HepG2 (cell line): Measurements from ENCODE around the gene NAT14. TPM values are rescaled to one million over a fixed set of nuclear protein-coding genes. Genes with fewer than 3 reads are reported as not detected.

ENCODE experiments used
- ELF3 ChIP-seq: IDR thresholded peaks from 2 replicates; pipeline ENCODE4 v1.6.1; 2016; ENCODE audit warnings: missing genetic modification reagents, missing compliant biosample characterization
- HHEX ChIP-seq: IDR thresholded peaks from 2 replicates; pipeline ENCODE4 v1.6.1; 2016; ENCODE audit warnings: control low read depth
- JARID2 ChIP-seq: sonication (generic); formaldehyde crosslinking; IDR thresholded peaks from 2 replicates; pipeline ENCODE4 v1.8.1; 2023; ENCODE audit warnings: missing genetic modification reagents, inconsistent platforms; ENCODE audit not compliant: insufficient replicate concordance
- KLF6 ChIP-seq: IDR thresholded peaks from 2 replicates; pipeline ENCODE4 v1.8.0; 2016; ENCODE audit warnings: missing biosample characterization, missing genetic modification reagents
- NFRKB ChIP-seq: fragments of 450-650 bp; IDR thresholded peaks from 2 replicates; pipeline ENCODE4 v1.6.1; 2017
- NR2C2 ChIP-seq: sonication (generic); formaldehyde crosslinking; IDR thresholded peaks from 2 replicates; pipeline ENCODE4 v1.4.0; 2020; ENCODE audit warnings: missing genetic modification reagents, mild to moderate bottlenecking, moderate library complexity, borderline replicate concordance
- RNF219 ChIP-seq: sonication (generic); formaldehyde crosslinking; IDR thresholded peaks from 2 replicates; pipeline ENCODE4 v1.5.0; 2020; ENCODE audit warnings: mild to moderate bottlenecking, missing genetic modification reagents
- TEAD3 ChIP-seq: optimal IDR thresholded peaks from 2 replicates; pipeline ENCODE3; 2016; ENCODE audit warnings: borderline replicate concordance
- ZMAT3 ChIP-seq: sonication (generic); formaldehyde crosslinking; conservative IDR thresholded peaks from 2 replicates; pipeline ENCODE4 v1.7.0; 2021; ENCODE audit warnings: missing genetic modification reagents
- ZNF563 ChIP-seq: sonication (generic); formaldehyde crosslinking; IDR thresholded peaks from 2 replicates; pipeline ENCODE4 v1.8.0; 2022; ENCODE audit warnings: mild to moderate bottlenecking, moderate library complexity, missing genetic modification reagents
- ZNF577 ChIP-seq: sonication (generic); formaldehyde crosslinking; IDR thresholded peaks from 2 replicates; pipeline ENCODE4 v1.4.0; 2020; ENCODE audit warnings: mild to moderate bottlenecking, low read depth, missing genetic modification reagents, borderline replicate concordance
- ZNF687 ChIP-seq: sonication (generic); formaldehyde crosslinking; IDR thresholded peaks from 2 replicates; pipeline ENCODE4 v1.5.1; 2020; ENCODE audit warnings: mild to moderate bottlenecking, missing genetic modification reagents, moderate library complexity
- ZNF775 ChIP-seq: sonication (generic); formaldehyde crosslinking; IDR thresholded peaks from 2 replicates; pipeline ENCODE4 v1.4.0; 2020; ENCODE audit warnings: missing genetic modification reagents, mild to moderate bottlenecking, moderate library complexity, borderline replicate concordance
- polyA plus RNA-seq, 8 experiments: library from polyadenylated mRNA; depleted of rRNA in 3 of 8; stranded (reverse) in 7 of 8; unstranded in 1 of 8; fragments of >200 nt; fragmentation: Illumina TruSeq in 4 of 8; extraction: Trizol in 4 of 8; gene quantifications; 2 replicates each; pipeline versions ENCODE4 v1.2.1 to v1.2.3, GENCODE V29; 2011 to 2016; ENCODE audit warnings: low read depth in 4 of 8, missing spikeins in 1 of 8, mixed read lengths in 1 of 8; ENCODE audit not compliant: insufficient read depth in 1 of 8
- total RNA-seq, 5 experiments: library from RNA; depleted of rRNA; stranded (reverse); fragments of >200 nt; fragmentation: Illumina TruSeq; extraction: Trizol; gene quantifications; 2 replicates each; pipeline ENCODE4 v1.2.3, GENCODE V29; 2016; ENCODE audit warnings: low read depth in 1 of 5
- TF ChIP-seq, protein P1 (sequence below), 2 experiments: sonication (generic) in 1 of 2; formaldehyde crosslinking in 1 of 2; IDR thresholded peaks; 2 replicates each; pipeline versions ENCODE4 v1.4.0 to v1.6.1; 2016 to 2020; ENCODE audit warnings: borderline replicate concordance in 1 of 2, low read depth in 1 of 2, mild to moderate bottlenecking in 1 of 2, missing genetic modification reagents in 1 of 2
- TF ChIP-seq, protein P2 (sequence below): sonication (generic); formaldehyde crosslinking; IDR thresholded peaks from 2 replicates; pipeline ENCODE4 v1.4.0; 2020; ENCODE audit warnings: missing genetic modification reagents

NAT14 gene
- total and polyA plus RNA-seq, 2 of the 13 experiments (the other 11 are each of a cell fraction or from before 2014, with no cell fraction given): 20.7 to 22.3 TPM

GRCh38 chr19:55461259-55461973, 23.6 kb upstream of the NAT14 start, which contains the start of gene ISOC2 (continued):
- peak; percentile 85 for TF ChIP-seq ZNF687 (CRISPR knock-in tag)
- no peak for TF ChIP-seq NFRKB
- peak; percentile 78; the same call in 1 of the 2 replicates for TF ChIP-seq ZMAT3 (CRISPR knock-in tag)
- no peak for TF ChIP-seq ZNF775 (CRISPR knock-in tag)
- TF ChIP-seq JARID2 (CRISPR knock-in tag): peak; percentile 86
- peak; percentile 40; the same call in 1 of the 2 replicates for TF ChIP-seq NR2C2
- no peak for TF ChIP-seq HHEX (CRISPR knock-in tag)
- TF ChIP-seq, protein P1, sequence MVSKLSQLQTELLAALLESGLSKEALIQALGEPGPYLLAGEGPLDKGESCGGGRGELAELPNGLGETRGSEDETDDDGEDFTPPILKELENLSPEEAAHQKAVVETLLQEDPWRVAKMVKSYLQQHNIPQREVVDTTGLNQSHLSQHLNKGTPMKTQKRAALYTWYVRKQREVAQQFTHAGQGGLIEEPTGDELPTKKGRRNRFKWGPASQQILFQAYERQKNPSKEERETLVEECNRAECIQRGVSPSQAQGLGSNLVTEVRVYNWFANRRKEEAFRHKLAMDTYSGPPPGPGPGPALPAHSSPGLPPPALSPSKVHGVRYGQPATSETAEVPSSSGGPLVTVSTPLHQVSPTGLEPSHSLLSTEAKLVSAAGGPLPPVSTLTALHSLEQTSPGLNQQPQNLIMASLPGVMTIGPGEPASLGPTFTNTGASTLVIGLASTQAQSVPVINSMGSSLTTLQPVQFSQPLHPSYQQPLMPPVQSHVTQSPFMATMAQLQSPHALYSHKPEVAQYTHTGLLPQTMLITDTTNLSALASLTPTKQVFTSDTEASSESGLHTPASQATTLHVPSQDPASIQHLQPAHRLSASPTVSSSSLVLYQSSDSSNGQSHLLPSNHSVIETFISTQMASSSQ (IDR thresholded peaks at IDR 0.05; ENCODE audit: low read depth): peak; percentile 60; the same call in 1 of the 2 replicates
- TF ChIP-seq, protein P1 (CRISPR knock-in tag; IDR thresholded peaks at IDR 0.05; ENCODE audit: borderline replicate concordance): peak; percentile 64; the same call in 1 of the 2 replicates
- no peak for TF ChIP-seq ZNF577
- TF ChIP-seq ELF3 (CRISPR knock-in tag): peak; percentile 52
- TF ChIP-seq TEAD3 (CRISPR knock-in tag): no peak
- TF ChIP-seq KLF6: peak; percentile 33; the same call in 1 of the 2 replicates
- peak; percentile 75; the same call in 1 of the 2 replicates for TF ChIP-seq ZNF563 (CRISPR knock-in tag)
- TF ChIP-seq RNF219 (CRISPR knock-in tag): no peak
- TF ChIP-seq, protein P2, sequence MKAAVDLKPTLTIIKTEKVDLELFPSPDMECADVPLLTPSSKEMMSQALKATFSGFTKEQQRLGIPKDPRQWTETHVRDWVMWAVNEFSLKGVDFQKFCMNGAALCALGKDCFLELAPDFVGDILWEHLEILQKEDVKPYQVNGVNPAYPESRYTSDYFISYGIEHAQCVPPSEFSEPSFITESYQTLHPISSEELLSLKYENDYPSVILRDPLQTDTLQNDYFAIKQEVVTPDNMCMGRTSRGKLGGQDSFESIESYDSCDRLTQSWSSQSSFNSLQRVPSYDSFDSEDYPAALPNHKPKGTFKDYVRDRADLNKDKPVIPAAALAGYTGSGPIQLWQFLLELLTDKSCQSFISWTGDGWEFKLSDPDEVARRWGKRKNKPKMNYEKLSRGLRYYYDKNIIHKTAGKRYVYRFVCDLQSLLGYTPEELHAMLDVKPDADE (CRISPR knock-in tag): no peak
